Cortex of kidney (tissue), 1 donor: Measurements from ENCODE around the gene TMCO4.
"Not testable (repeated sequence)": the region's sequence is repeated elsewhere in the genome, so short reads cannot be mapped to it uniquely, and the experiment has no call there.

Experiments
- DNase-seq: peaks from one replicate; lab custom pipeline; 2025; lab: John Stamatoyannopoulos, UW

TMCO4 gene

GRCh38 chr1:19656134-19656779 lies 143.5 kb downstream of the TMCO4 start:
- DNase-seq, result no peak

- DNase-seq, result no peak
Observed at GRCh38 chr1:19655718-19656080, 144.0 kb downstream of the TMCO4 start.

GRCh38 chr1:19654886-19655717 lies 144.6 kb downstream of the TMCO4 start:
- no peak for DNase-seq

GRCh38 chr1:19654386-19654785 lies 145.3 kb downstream of the TMCO4 start:
- DNase-seq, result no peak

GRCh38 chr1:19651141-19651737 lies 148.5 kb downstream of the TMCO4 start:
- DNase-seq, result no peak

GRCh38 chr1:19650416-19651140 lies 149.1 kb downstream of the TMCO4 start:
- DNase-seq, result no peak

GRCh38 chr1:19648689-19649088 lies 151.0 kb downstream of the TMCO4 start:
- DNase-seq, result no peak

- DNase-seq, result no peak
Observed at GRCh38 chr1:19648239-19648638, 151.5 kb downstream of the TMCO4 start.

GRCh38 chr1:19647643-19648042 lies 152.1 kb downstream of the TMCO4 start:
- DNase-seq, result no peak

- no peak for DNase-seq
Observed at GRCh38 chr1:19646377-19647319, 153.1 kb downstream of the TMCO4 start.

- DNase-seq, result no peak
Observed at GRCh38 chr1:19645411-19646251, 154.1 kb downstream of the TMCO4 start.

- DNase-seq, result no peak
Observed at GRCh38 chr1:19644681-19645410, 154.9 kb downstream of the TMCO4 start.

- DNase-seq, result no peak
Observed at GRCh38 chr1:19644395-19644680, 155.4 kb downstream of the TMCO4 start.

GRCh38 chr1:19643602-19644394 lies 155.9 kb downstream of the TMCO4 start, which contains the start of gene NBL1:
TSS of gene NBL1 (plus strand) at chr1:19644311. CDS start at chr1:19655031, 10,720 bp downstream.
- no peak for DNase-seq

GRCh38 chr1:19643121-19643520 lies 156.6 kb downstream of the TMCO4 start:
- no peak for DNase-seq

- DNase-seq, result no peak
Observed at GRCh38 chr1:19640363-19641316, 159.1 kb downstream of the TMCO4 start.

- no peak for DNase-seq
Observed at GRCh38 chr1:19639999-19640362, 159.7 kb downstream of the TMCO4 start.

GRCh38 chr1:19639228-19639627 lies 160.5 kb downstream of the TMCO4 start:
- DNase-seq, result not testable (repeated sequence)
